ENCODE data around the gene ATP2B1. TPM values are rescaled to one million over a fixed set of nuclear protein-coding genes. Genes with fewer than 3 reads are reported as not detected.

Gene ATP2B1
- total and polyA plus RNA-seq, 9 donors, result 9.0 to 60.3 (median 25.6) TPM

DNA sequence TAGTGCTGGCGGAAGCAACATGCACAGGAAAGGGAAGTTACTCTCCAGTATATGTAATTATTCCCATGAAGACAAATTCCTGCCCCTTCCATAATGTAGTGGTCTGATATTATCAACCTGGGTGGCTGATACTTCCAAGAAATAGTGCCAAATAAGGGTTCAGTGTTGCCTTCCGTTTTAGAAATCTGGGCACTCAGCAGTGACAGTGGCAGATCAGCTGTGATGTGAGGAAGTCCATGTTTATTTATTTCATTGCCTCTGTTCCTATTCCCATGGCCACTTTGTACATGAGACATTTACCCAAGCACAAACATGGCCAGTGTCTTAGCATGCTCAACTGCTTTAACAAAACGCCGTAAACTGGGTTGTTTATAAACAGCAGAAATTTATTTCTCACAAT is 162.5 kb downstream of the ATP2B1 start:
- intact Hi-C loops (cut with DNase I), result loop anchor here in 1 of 4 donors (5.0 kb wide), 1 partner anchor 561 kb away; no protein-coding TSS in a partner anchor
- no peak for DNase-seq
- TF ChIP-seq POLR2A (IDR thresholded peaks at IDR 0.05) (no peak), EP300 (IDR thresholded peaks at IDR 0.05) (no peak)
- TF ChIP-seq, protein P1, sequence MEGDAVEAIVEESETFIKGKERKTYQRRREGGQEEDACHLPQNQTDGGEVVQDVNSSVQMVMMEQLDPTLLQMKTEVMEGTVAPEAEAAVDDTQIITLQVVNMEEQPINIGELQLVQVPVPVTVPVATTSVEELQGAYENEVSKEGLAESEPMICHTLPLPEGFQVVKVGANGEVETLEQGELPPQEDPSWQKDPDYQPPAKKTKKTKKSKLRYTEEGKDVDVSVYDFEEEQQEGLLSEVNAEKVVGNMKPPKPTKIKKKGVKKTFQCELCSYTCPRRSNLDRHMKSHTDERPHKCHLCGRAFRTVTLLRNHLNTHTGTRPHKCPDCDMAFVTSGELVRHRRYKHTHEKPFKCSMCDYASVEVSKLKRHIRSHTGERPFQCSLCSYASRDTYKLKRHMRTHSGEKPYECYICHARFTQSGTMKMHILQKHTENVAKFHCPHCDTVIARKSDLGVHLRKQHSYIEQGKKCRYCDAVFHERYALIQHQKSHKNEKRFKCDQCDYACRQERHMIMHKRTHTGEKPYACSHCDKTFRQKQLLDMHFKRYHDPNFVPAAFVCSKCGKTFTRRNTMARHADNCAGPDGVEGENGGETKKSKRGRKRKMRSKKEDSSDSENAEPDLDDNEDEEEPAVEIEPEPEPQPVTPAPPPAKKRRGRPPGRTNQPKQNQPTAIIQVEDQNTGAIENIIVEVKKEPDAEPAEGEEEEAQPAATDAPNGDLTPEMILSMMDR (IDR thresholded peaks at IDR 0.05), result no peak
- H3K27me3 ChIP-seq, result no peaks in the 10 kb centered on the region
- H3K4me3 ChIP-seq, result no peak overlapping the region
- H3K36me3 ChIP-seq, result no peaks in the 10 kb centered on the region
- no peaks in the 10 kb centered on the region for H3K9me3 ChIP-seq
- WGBS, 3 donors, result 82 to 89% (median 88%) methylated on average over 4 of the region's 4 CpGs
- H3K4me1 ChIP-seq (ENCODE audit: insufficient read depth), result peaks cover 3% of the 10 kb centered on the region
- H3K27ac ChIP-seq, result no peak overlapping the region

DNA sequence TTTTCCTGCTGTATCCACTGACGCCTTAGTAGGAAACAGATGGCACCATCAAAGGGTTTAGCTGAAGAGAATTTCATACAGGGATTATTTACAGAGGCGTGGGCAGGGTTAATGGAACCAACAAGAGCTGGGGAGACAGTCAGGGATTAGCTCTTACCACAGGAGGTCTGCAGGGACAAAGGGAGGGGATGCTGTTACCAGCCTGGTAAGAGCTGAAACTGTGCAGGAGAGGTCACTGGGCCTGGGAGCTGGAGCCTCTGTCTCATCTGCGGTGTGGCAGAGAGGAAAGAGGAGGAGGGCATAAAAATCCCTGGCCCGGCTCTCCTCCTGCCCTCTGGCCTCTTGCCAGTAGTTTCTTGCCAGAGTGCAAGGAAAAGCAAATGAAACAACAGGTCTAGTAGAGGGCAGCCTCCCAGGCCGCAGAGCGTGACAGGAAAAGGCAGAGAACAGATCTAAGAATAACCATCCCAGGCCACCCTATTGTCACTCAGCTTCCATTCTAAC is 163.9 kb downstream of the ATP2B1 start:
- Histone ChIP-seq H3K27me3 (no peaks in the 10 kb centered on the region), H3K36me3 (no peaks in the 10 kb centered on the region), H3K9me3 (no peaks in the 10 kb centered on the region), H3K4me1 (ENCODE audit: insufficient read depth) (peaks cover 3% of the 10 kb centered on the region), H3K27ac (no peak overlapping the region), H3K4me3 (no peak overlapping the region)
- 43 to 47% (median 45%) methylated on average over 6 of the region's 6 CpGs for WGBS, 3 donors
- intact Hi-C loops (cut with DNase I), result loop anchor here in 1 of 4 donors (5.0 kb wide), 1 partner anchor 563 kb away; no protein-coding TSS in a partner anchor
- DNase-seq, result peak in 3 of 5 donors; percentile 13 to 40 (median 31)
- TF ChIP-seq EP300 (IDR thresholded peaks at IDR 0.05), result no peak

DNA sequence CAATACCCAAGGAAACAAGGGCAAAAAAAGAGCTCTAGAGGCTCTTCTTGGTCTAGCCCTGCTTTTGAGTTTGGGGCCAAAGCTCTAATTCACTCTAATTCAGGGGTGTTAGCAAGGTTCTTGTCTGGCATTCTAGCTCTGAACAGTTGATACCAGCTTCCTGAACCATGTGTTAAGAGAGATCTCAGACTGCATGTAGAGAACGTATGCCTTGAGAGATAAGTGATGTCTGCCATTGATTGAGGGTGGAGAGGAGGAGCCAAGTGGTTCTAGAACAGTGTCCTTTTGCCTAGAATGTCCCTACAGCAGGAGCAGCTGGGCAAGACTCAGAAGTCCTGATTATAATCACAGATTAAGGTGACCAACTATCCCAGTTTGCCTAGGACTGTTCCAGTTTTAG is 164.6 kb downstream of the ATP2B1 start:
- H3K27me3 ChIP-seq, result no peaks in the 10 kb centered on the region
- intact Hi-C loops (cut with DNase I), result no loop called here
- DNase-seq, result no peak
- WGBS, 3 donors, result 86 to 94% (median 93%) methylated on average over 1 of the region's 1 CpG
- TF ChIP-seq EP300 (IDR thresholded peaks at IDR 0.05) (no peak), POLR2A (IDR thresholded peaks at IDR 0.05) (no peak)
- TF ChIP-seq, protein P1 (IDR thresholded peaks at IDR 0.05), result no peak
- peaks cover 3% of the 10 kb centered on the region for H3K4me1 ChIP-seq (ENCODE audit: insufficient read depth)
- no peaks in the 10 kb centered on the region for H3K9me3 ChIP-seq
- no peak overlapping the region for H3K4me3 ChIP-seq
- no peak overlapping the region for H3K27ac ChIP-seq
- no peaks in the 10 kb centered on the region for H3K36me3 ChIP-seq

DNA sequence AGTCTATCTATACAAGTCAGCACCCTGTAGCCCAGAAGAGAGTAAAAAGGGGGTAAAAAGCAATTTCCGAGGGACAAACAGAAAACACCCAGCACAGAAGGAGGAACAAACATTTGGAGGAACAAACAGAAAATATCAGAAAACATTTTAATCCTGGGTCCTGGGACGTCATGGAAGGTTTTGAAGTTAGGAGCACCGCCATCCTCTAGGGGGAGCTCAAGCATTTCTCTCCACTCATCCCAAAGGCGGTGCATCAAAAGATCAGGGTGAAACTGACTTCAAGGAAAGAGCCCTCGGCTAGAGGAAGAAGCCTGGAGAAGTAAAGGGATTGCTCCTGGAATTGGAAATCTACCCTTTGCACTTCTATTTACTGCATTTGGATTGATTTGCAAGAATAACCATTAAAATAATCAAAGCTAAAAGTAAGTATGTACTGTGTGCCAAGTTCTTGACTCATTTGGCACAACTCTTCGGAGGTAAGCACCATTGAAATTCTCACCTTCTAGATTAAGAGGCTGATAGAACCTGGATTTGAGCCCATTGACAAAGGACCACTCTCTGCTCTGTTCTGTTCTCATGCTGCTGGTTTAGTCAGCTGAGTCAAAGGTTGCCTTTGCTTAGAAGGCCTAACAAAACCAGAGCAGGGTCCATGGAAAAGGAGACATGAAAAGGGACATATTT is 165.6 kb downstream of the ATP2B1 start:
- Histone ChIP-seq H3K36me3 (no peaks in the 10 kb centered on the region), H3K9me3 (no peaks in the 10 kb centered on the region), H3K4me1 (ENCODE audit: insufficient read depth) (peaks cover 3% of the 10 kb centered on the region), H3K4me3 (no peak overlapping the region), H3K27me3 (no peaks in the 10 kb centered on the region), H3K27ac (no peak overlapping the region)
- DNase-seq, result peak; percentile 33 to 66 (median 59)
- TF ChIP-seq POLR2A (IDR thresholded peaks at IDR 0.05), result no peak
- TF ChIP-seq, protein P1 (IDR thresholded peaks at IDR 0.05), result peak; percentile 45 to 72 (median 67)
- 18 to 22% (median 19%) methylated on average over 6 of the region's 6 CpGs for WGBS, 3 donors
- intact Hi-C loops (cut with DNase I), result no loop called here

DNA sequence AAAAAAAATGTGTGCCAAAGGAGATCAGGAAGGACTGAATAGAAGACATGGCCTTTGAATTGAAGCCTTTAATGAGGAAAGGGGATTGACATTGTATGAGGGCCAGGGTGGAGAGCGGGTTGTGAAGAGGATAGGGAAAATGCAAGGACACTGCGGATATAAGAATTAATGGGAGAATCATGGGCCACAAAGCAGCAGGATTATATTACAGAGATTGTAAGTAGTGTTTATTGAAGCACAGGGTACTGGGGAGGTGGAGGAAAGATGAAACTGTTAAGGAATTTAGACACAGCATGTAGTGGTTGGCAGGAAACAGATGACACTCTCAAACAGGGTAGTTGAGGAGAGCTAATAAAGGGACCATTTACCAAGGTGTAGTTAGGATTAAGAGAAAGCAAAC is 166.4 kb downstream of the ATP2B1 start:
- H3K9me3 ChIP-seq, result no peaks in the 10 kb centered on the region
- intact Hi-C loops (cut with DNase I), result no loop called here

More for the DNA sequence above, 166.4 kb downstream of the ATP2B1 start:
- Histone ChIP-seq H3K27ac (no peak overlapping the region), H3K4me3 (no peak overlapping the region), H3K27me3 (no peaks in the 10 kb centered on the region), H3K4me1 (ENCODE audit: insufficient read depth) (peaks cover 3% of the 10 kb centered on the region), H3K36me3 (no peaks in the 10 kb centered on the region)
- no peak for TF ChIP-seq EP300 (IDR thresholded peaks at IDR 0.05)
- TF ChIP-seq, protein P1 (IDR thresholded peaks at IDR 0.05), result no peak
- no peak for TF ChIP-seq POLR2A (IDR thresholded peaks at IDR 0.05)
- no peak for DNase-seq
- WGBS, 3 donors, result 94 to 98% (median 96%) methylated on average over 2 of the region's 2 CpGs
